Renal cortical epithelial cell (primary cell): ENCODE results near the gene KIF27. TPM values are rescaled to one million over a fixed set of nuclear protein-coding genes. Genes with fewer than 3 reads are reported as not detected.
"Not testable (repeated sequence)": the region's sequence is repeated elsewhere in the genome, so short reads cannot be mapped to it uniquely, and the experiment has no call there.

Source experiments
- DNase-seq: peaks from one replicate; pipeline ENCODE4 v3.0.0-alpha.2; 2011; ENCODE audit warnings: low read depth
- total RNA-seq: library from RNA; depleted of rRNA; stranded (reverse); fragments of >200 nt; gene quantifications from 2 replicates; pipeline ENCODE4 v1.2.3, GENCODE V29; 2014

KIF27 gene
- total RNA-seq, 1 donor from 2014 or later, result 13.3 TPM

DNA sequence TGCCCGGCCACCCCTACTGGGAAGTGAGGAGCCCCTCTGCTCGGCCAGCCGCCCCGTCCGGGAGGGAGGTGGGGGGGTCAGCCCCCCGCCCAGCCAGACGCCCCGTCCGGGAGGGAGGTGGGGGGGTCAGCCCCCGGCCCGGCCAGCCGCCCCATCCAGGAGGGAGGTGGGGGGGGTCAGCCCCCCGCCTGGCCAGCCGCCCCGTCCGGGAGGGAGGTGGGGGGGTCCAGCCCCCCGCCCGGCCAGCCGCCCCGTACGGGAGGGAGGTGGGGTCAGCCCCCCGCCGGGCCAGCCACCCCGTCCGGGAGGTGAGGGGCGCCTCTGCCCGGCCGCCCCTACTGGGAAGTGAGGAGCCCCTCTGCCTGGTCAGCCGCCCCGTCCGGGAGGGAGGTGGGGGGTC lies 116.8 kb downstream of the KIF27 start:
- not testable (repeated sequence) for DNase-seq

DNA sequence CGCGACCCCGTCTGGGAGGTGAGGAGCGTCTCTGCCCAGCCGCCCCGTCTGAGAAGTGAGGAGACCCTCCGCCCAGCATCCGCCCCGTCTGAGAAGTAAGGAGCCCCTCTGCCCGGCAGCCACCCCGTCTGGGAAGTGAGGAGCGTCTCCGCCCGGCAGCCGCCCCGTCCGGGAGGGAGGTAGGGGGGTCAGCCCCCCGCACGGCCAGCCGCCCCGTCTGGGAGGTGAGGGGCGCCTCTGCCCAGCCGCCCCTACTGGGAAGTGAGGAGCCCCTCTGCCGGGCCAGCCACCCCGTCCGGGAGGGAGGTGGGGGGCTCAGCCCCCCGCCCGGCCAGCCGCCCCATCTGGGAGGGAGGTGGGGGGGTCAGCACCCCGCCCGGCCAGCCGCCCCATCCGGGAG lies 117.3 kb downstream of the KIF27 start:
- DNase-seq, result not testable (repeated sequence)

DNA sequence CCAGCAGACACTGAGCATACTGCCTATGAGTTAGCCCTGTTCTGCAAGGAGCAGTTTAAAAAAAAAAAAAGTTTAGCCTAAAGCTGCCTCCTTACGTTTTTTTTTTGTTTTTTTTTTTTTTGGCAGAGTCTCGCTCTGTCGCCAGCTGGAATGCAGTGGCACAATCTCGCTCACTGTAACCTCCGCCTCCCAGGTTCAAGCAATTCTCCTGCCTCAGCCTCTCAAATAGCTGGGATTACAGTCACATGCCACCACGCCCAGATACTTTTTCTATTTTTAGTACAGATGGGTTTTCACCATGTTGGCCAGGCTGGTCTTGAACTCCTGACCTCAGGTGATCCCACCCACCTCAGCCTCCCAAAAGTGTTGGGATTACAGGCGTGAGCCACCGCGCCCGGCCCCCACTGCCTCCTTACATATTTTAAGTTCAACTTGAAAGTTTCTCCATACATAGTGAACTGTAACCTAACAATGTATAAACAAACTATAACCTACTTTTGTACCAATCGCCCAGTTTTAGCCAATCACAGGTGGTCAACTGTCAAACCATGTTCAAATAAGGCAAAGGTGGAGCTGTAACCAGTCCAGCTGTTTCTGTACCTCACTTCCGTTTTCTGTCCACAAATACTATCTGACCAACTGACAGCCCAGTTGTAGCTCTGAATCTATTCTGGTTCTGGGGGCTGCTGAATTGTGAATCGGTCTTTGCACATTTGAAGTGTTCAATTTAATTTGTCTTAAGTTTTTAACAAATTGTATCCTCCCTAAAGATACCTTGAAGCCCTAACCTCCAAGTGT lies 120.8 kb downstream of the KIF27 start:
- no peak for DNase-seq

DNA sequence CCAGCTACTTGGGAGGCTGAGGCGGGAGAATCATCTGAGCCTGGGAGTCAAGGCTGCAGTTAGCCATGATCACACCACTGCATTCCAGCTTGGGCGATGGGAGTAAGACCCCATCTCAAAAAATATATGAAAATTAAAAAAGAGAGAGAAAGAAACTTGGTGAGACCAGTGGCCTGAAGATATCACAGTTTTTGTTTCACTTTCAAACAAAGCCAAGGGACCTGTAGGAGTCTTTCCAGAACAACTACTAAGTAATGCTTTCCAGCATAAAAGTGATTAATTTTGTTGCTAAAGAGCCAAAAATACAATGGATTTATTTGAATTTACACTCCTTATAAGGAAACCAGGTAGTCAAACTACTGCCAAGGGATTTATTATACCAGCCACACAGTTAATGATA lies 127.2 kb downstream of the KIF27 start:
- DNase-seq, result no peak

DNA sequence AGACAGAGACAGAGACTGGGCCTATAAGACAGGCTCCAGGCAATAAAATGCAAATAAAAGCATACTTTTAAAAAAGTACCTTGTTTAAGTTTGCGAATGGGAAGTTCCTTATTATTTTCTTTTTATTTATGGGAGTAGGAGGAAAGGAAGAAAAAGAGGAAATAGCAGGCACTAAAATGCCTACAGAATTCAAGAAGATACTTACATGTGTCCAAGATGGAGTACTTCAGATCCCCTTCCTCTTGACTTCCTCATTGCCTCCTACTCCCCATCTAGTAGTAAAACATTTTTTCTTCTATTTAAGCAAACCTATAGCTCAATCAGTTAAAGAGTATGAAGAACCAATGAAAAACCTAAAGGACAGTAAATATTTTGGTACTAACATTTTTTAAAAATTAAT lies 128.5 kb downstream of the KIF27 start:
- DNase-seq, result no peak

Other genes starting within 250 kb of the KIF27 start
- 115 and 152 TPM in 2 replicates for gene UBQLN1, start 213.5 kb downstream of the KIF27 start, total RNA-seq
- gene GKAP1, start 103.7 kb downstream of the KIF27 start, total RNA-seq, result 0.52 and 4.5 TPM in 2 replicates
- 691 and 752 TPM in 2 replicates for gene HNRNPK, start 58.8 kb upstream of the KIF27 start, total RNA-seq
- gene RMI1, start 59.4 kb upstream of the KIF27 start, total RNA-seq, result 5.2 and 11.6 TPM in 2 replicates